NCI-H146 treated with DMSO at 0.1 percent for 48 hours (cell line): Measurements from ENCODE around the gene CXCL14.

Source experiments
- DNase-seq: peaks from one replicate; lab custom pipeline; 2025; ENCODE audit not compliant: unreplicated experiment; lab: John Stamatoyannopoulos, UW

CXCL14 gene

GRCh38 chr5:135568923-135569360 is 9.8 kb downstream of the CXCL14 start:
- no peak for DNase-seq

DNA sequence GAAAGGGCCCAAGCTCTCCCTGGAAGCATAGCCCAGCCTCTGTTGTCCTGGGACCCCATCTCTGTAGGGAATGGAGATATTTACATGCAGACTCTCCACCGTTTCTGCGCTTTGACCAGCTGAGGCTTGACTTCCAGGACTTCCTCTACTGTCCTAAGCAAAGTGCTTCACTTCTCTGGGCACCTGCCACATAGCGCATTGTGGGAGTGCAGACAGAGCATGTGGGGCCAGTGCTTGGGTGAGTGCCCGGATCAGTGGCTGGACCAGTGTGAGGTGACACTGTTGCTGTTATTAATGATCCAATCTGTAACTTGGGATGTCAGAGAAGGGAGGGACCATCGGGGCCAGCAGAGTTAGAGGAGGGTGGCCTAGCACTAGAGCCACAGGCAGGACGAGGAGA is 10.5 kb downstream of the CXCL14 start:
- DNase-seq: no peak

DNA sequence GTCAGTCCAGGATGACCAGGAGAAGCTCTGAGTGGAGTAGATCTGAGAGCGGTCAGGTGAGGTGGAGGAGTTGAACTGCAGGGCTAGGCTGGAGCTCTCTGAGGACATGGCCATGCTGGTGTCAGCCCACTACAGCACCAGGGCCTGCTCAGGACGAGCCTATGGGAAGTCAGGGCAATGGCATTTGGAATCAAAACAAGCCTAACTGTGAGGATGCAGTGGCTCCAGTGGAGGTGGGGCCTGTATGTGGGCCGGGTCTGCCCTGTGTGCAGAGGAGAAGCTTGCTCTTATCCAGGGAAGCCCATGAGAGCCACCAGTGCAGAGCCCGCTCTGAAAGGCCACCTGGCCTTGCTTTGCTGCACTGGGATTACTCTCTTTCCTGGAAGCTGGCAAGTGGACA is 11.1 kb downstream of the CXCL14 start:
- DNase-seq: no peak

GRCh38 chr5:135566422-135567400 is 12.1 kb downstream of the CXCL14 start:
- no peak for DNase-seq

GRCh38 chr5:135565725-135566421 is 12.9 kb downstream of the CXCL14 start:
- DNase-seq: no peak

DNA sequence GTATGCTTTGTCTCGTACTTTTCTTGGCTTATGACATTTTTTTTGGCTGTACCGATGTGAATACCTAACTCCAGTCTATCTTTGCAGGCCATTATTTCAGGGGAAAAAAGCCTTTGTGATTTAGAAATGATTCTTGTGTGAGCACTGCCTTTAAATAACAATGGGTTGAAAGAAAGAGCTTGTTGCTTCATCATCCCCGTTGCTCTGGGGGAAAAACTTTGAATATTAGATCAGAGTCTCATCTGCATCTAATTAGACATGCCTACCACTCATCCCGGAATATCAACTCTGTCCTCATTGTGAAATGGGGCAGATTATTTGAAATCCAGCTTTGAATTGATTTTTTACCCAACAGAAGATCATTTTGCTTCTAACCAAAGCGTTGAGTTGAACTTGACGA is 13.5 kb downstream of the CXCL14 start:
- no peak for DNase-seq

DNA sequence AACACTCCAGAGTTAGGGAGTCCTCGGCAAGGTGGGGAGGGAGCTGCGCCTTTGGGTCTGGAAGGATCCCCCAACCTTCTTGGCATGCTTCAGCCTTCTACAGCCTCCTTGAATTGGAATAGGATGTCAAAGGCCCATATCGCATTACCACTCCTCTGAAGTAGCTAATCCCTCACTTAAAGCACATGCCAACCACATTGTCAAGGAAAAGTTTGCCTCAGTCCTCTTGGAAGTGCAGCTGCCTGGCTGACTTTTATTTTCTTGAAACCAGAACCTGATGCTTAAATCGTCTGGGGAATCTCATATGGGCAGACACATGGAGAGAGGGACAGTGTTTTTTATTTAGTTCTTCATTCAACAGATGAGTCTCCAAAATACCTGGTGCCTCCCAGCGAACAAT is 14.5 kb downstream of the CXCL14 start:
- DNase-seq: no peak

GRCh38 chr5:135561266-135561665 is 17.5 kb downstream of the CXCL14 start:
- no peak for DNase-seq

DNA sequence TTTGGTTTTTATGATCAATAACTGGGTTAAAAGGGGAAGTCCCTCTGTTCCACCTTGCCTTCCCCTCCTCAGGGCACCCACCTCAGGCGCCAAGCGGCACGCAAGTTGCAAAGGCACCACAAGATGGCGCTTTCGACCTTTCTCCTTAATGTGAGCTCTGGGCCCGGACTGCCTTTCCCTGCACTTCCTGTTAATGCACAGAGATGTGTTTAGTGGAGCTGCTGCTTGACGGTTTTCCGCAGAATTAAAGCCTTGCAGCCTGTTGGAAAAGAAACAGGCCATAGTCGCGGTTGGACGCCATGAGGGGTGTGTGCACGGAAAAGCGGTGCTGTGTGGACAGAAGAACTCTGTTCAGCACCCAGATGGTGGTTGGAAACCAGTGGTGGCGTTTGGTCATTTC is 17.9 kb downstream of the CXCL14 start:
- DNase-seq: peak; percentile 53

DNA sequence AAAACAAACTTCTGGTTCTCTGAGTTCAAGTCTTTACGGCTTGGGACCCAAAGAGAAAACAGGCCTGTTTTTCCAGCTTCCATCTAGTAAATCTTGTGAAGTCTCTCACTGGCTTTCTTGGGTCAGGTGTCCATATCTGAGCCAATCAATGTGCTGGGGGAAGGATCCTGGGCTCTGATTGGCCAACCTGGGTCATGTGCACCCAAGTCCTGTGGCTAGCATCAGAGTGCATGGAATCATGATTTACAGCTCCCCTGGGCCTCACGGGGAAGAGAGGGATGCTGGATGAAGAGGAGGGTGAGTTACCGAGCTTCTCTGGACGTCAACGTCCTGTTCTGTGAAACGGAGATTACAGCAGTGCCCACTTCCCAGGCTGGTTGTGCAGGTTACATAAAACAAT is 19.4 kb downstream of the CXCL14 start:
- no peak for DNase-seq

- DNase-seq: no peak
Observed at GRCh38 chr5:135557076-135557838, 21.5 kb downstream of the CXCL14 start.

GRCh38 chr5:135556620-135557019 is 22.2 kb downstream of the CXCL14 start:
- DNase-seq: no peak

GRCh38 chr5:135555530-135555929 is 23.3 kb downstream of the CXCL14 start:
- DNase-seq: no peak

- peak; percentile 16 for DNase-seq
Observed at GRCh38 chr5:135553688-135554462, 24.9 kb downstream of the CXCL14 start.

GRCh38 chr5:135551593-135552447 is 27.0 kb downstream of the CXCL14 start:
- DNase-seq: peak; percentile 29

DNA sequence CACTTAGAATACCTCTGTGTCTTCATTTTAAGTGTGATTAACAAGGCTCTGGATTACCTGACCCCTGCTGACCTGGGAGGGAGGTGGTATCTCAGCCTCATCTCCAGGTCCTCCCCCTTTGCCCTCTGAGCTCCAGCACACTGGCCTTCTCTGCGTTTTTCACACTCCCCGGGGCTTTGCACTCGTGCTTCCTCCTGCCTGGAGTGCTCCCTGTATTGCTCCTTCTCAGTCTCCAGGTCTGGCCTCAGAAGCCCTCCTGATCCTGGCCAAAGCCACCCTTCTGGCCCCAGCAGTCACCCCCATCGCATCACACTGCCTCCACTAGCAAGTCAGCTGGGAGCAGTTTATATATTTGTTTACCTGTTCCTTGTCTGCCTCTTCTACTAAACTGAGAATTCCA is 29.4 kb downstream of the CXCL14 start:
- no peak for DNase-seq

DNA sequence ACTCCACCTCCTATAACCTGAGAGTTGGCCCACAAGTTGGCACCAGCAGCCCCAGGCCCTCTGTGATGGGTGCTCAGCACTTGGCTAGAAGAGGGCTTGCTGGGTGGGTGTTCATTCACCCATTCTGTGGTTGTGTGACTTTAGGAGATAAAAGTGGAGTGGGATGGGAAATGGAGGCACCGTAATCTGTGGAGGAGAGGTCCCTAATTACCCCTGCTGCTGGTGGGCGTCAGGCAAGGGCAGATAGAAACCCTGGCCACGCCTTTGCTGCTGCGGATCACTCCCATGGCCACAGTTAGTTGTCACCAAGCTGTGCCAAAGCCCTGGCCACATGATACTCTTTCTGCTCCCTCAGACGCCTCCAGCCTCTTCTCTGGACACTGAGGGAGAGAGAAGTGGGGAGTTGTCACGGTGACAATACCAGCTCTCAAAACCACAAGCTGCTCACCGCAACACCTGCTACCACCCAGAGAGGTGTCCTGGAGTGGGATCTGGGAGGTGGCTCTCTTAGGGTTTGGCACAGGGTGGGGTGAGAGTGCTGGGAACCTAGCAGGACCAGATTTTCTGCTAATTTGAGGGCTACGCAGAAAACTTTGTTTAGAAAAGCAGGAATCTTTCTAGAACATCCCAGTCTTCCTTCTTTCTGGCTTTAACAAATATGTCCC is 31.1 kb downstream of the CXCL14 start:
- no peak for DNase-seq

DNA sequence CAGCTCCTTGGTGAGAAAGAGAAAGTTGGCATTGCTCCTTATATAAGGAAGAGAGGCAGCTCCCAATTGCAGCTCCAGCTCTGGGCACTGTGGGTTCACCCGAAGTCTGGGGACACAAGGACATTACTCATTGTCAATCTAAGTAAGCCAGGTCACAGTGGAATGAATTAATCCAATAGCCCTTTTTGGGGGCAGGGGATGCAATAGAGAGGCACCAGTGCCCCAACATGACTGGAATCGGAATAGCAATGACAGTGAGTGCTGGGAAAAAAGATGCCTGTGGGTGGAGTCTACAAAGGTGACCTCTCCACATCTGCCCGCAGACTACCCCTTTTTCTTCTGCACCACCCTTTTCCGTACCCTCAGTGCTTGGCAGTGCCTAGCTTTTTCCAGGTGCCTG is 31.9 kb downstream of the CXCL14 start:
- no peak for DNase-seq

- no peak for DNase-seq
Observed at GRCh38 chr5:135546101-135546500, 32.7 kb downstream of the CXCL14 start.
